Measurements from ENCODE around the gene TBXAS1.

Gene TBXAS1

GRCh38 chr7:140028311-140028710 is 199.2 kb downstream of the TBXAS1 start:
- no peak for DNase-seq

- DNase-seq, result no peak
Measured at GRCh38 chr7:140029072-140029471, 200.0 kb downstream of the TBXAS1 start.

- DNase-seq, result no peak
Measured at GRCh38 chr7:140031364-140031763, 202.3 kb downstream of the TBXAS1 start.

GRCh38 chr7:140033036-140033435 is 204.0 kb downstream of the TBXAS1 start:
- DNase-seq, result no peak

- no peak for DNase-seq
Measured at GRCh38 chr7:140033779-140034363, 204.8 kb downstream of the TBXAS1 start.

GRCh38 chr7:140034421-140034820 is 205.4 kb downstream of the TBXAS1 start:
- DNase-seq, result no peak

- DNase-seq, result no peak
Measured at GRCh38 chr7:140035400-140036223, 206.5 kb downstream of the TBXAS1 start.

GRCh38 chr7:140036224-140036962 is 207.3 kb downstream of the TBXAS1 start:
- DNase-seq, result peak in 1 of 2 donors; percentile 28

GRCh38 chr7:140039066-140039465 is 210.0 kb downstream of the TBXAS1 start:
- no peak for DNase-seq

GRCh38 chr7:140039896-140040295 is 210.8 kb downstream of the TBXAS1 start:
- no peak for DNase-seq

- no peak for DNase-seq
Measured at GRCh38 chr7:140041659-140042385, 212.8 kb downstream of the TBXAS1 start.

GRCh38 chr7:140042386-140042670 is 213.3 kb downstream of the TBXAS1 start:
- DNase-seq, result no peak

- no peak for DNase-seq
Measured at GRCh38 chr7:140044251-140044650, 215.2 kb downstream of the TBXAS1 start.

- no peak for DNase-seq
Measured at GRCh38 chr7:140045697-140046096, 216.6 kb downstream of the TBXAS1 start.

- no peak for DNase-seq
Measured at GRCh38 chr7:140047197-140047596, 218.1 kb downstream of the TBXAS1 start.

GRCh38 chr7:140048138-140048537 is 219.1 kb downstream of the TBXAS1 start:
- DNase-seq, result no peak

GRCh38 chr7:140048989-140049338 is 219.9 kb downstream of the TBXAS1 start:
- no peak for DNase-seq

- DNase-seq, result no peak
Measured at GRCh38 chr7:140049339-140050024, 220.4 kb downstream of the TBXAS1 start.

- no peak for DNase-seq
Measured at GRCh38 chr7:140050100-140050499, 221.0 kb downstream of the TBXAS1 start.

- no peak for DNase-seq
Measured at GRCh38 chr7:140051820-140052219, 222.8 kb downstream of the TBXAS1 start.

- peak in 1 of 2 donors; percentile 30 for DNase-seq
Measured at GRCh38 chr7:140053812-140054539, 224.9 kb downstream of the TBXAS1 start.

GRCh38 chr7:140054751-140055150 is 225.7 kb downstream of the TBXAS1 start:
- DNase-seq, result no peak

All from CD4-positive, alpha-beta T cell treated with Interferon alpha-2 for 1 hour (primary cell).